ENCODE data around the gene SESTD1.
"Not testable (repeated sequence)": the region's sequence is repeated elsewhere in the genome, so short reads cannot be mapped to it uniquely, and the experiment has no call there.

The SESTD1 gene

GRCh38 chr2:179266271-179266670 lies 1.6 kb upstream of the SESTD1 start:
- no peak for DNase-seq

- DNase-seq: no peak
Observed at GRCh38 chr2:179265082-179265510, 464 bp upstream of the SESTD1 start.

DNA sequence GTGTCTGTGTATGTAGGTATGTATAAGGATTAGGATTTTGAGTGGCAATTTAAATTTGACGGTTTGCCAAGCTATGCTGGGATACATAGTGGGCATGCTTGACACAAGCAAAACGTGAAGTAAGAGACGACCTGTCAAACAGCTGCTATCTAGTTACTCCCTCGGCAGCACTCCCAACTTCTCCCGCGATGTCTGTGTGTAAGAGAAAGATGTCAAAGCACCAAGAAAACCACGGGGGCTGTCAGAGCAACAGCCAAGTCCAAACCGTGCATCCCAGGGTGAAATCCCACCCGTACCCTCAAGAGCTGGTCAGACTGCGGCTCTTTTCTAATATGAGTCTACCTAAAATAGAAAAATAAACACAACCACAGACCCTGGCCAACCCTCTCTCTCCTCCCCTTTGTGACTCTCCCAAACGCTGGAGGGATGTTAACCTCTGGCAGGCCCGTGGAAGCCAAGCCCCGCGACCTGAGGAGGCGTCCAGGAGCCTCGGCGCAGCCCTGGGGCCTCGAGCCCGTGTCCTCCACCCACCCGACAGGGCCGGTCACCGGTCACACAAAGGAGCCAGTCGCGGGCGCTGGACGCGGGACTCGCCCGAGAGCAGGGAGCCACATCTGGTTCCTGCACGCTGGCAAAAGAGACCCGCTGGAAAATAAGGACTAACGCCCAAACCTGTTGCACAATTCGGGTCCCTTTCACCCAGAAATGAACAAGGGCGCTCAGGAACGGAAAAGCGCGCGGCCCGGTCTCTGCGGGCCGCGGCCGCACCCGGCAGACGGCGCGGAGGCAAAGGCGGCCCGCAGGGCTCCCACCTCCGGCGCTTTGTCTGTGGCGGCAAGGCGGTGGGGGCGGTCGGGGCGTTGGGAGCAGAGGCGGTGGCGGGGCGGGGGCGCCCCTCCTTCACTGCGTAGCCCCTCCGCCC lies 925 bp downstream of the SESTD1 start:
- peak; percentile 8 for DNase-seq

DNA sequence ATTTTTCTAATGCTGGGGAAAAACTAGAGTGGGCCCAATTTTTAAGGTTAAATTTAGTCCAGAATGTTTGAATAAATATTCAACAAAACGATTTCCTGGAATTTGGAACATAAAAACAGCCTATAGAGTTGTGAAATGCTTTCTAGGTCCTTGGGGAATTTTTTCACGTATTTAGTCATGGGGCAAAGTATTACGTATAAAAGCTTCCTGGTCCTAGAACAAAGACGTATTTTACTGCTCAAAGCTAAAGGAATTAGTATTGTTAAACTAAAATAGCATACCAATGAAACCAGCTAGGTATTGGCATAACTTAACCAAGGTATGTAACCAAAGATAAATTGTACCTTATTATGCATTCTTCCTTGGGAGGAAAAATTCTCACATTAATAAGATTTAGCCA lies 1.6 kb downstream of the SESTD1 start:
- no peak for DNase-seq

GRCh38 chr2:179262077-179262660 lies 2.5 kb downstream of the SESTD1 start:
- no peak for DNase-seq

GRCh38 chr2:179261151-179261825 lies 3.3 kb downstream of the SESTD1 start:
- DNase-seq: no peak

- DNase-seq: no peak
Observed at GRCh38 chr2:179260224-179260623, 4.4 kb downstream of the SESTD1 start.

DNA sequence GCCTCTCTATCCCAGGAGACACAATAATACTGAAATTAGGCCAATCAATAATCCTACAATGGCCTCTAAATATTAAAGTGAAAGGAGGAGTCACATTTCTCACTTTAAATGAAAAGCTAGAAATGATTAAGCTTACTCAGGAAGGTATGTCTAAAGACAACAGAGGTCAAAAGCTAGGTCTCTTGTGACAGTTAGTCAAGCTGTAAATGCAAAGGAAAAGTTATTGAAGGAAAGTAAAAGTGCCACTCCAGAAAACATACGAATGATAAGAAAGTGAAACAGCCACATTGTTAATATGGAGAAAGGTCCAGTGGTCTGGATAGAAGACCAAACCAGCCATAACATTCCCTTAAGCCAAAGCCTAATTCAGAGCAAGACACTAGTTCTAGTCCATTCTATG lies 9.5 kb downstream of the SESTD1 start:
- DNase-seq: no peak

GRCh38 chr2:179253226-179253625 lies 11.4 kb downstream of the SESTD1 start:
- no peak for DNase-seq

- DNase-seq: no peak
Observed at GRCh38 chr2:179252423-179252822, 12.2 kb downstream of the SESTD1 start.

GRCh38 chr2:179251870-179252269 lies 12.8 kb downstream of the SESTD1 start:
- no peak for DNase-seq

GRCh38 chr2:179250848-179251504 lies 13.7 kb downstream of the SESTD1 start:
- DNase-seq: no peak

- no peak for DNase-seq
Observed at GRCh38 chr2:179250095-179250494, 14.5 kb downstream of the SESTD1 start.

DNA sequence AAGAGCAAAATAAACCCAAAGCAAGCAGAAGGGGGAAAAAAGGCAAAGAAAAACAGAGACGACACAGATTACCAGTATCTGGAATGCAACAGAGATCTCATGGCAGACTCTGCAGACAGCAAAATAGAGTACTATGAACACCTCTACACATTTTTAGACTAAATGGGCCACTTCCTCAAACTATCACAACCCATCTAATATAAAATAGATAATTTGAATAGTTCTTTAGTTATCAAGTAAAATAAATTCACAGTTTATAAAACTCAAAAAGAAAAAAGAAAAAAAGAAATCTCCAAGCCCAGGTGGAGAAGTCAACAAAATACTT lies 16.6 kb downstream of the SESTD1 start:
- DNase-seq: no peak

DNA sequence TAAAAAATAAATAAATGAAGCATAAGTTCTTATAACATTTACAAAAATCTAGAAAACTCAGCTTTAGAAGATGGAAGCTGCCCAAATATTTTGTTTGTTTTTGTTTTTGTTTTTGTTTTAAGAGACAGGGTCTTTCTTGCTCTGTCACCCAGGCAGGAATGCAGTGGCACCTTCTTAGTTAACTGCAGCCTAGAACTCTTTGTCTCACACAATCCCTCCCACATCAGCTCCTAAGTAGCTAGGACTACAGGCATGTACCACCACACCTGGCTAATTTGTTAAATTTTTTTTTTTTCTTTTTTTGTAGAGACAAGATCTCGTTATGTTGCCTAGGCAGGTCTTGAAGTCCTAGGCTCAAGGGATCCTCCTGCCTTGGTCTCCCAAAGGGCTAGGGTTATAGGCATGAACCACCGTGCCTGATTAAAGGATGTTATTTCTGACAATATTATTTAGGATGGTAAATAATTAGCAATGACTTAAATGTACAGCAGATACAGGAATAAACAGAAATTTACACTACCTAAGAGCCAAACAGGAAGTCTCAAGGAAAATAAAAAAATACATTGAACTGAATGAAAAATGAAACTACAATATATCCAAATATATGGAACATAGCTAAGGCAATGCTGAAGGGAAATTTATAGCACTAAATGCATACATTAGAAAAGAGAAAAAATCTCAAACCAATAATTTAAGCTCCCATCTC lies 17.2 kb downstream of the SESTD1 start:
- no peak for DNase-seq

DNA sequence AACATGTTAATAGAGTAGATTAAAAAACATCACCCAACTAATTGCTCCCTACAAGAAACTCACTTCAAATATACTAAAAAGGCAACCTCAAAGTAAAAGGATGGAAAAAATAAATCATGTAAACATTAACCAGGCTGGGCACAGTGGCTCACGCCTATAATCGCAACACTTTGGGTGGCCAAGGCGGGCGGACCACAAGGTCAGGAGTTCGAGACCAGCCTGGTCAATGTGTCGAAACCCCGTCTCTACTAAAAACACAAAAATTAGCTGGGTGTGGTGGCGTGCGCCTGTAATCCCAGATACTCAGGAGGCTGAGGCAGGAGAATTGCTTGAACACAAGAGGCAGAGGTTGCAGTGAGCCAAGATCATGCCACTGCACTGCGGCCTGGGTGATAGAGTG lies 18.8 kb downstream of the SESTD1 start:
- not testable (repeated sequence) for DNase-seq

DNA sequence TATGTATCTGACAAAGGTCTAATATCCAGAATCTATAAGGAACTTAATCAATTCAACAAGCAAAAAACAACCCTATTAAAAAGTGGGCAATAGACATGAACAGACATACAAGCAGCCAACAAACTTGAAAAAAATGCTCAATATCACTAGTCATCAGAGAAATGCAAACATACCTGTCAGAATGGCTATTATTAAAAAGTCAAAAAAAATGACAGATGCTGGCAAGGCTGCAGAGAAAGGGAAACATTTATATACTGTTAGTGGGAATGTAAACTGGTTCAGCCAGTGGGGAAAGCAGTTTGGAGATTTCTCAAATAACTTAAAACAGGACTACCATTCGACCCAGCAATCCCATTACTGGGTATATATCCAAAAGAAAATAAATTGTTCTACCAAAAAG lies 21.6 kb downstream of the SESTD1 start:
- DNase-seq: no peak

- no peak for DNase-seq
Observed at GRCh38 chr2:179240481-179241451, 23.9 kb downstream of the SESTD1 start.

- DNase-seq: no peak
Observed at GRCh38 chr2:179239838-179240237, 24.8 kb downstream of the SESTD1 start.

- DNase-seq: no peak
Observed at GRCh38 chr2:179239195-179239594, 25.4 kb downstream of the SESTD1 start.

GRCh38 chr2:179238027-179238426 lies 26.6 kb downstream of the SESTD1 start:
- no peak for DNase-seq

Data from NCI-H1092 (cell line).